SK-N-SH (cell line): ENCODE data around the gene STPG2.

Experiments
- CTCF ChIP-seq: fragments of 200-600 bp; sonication (generic); IDR thresholded peaks from 2 replicates; pipeline ENCODE4 v1.6.1; 2017; ENCODE audit warnings: antibody characterized with exemption, mild to moderate bottlenecking, moderate library complexity
- EP300 ChIP-seq, 2 experiments: IDR thresholded peaks; 2 replicates each; pipeline versions ENCODE4 v1.4.0 to v1.6.1; 2012; ENCODE audit warnings: borderline replicate concordance in 1 of 2, low read depth in 1 of 2, low read length in 1 of 2
- EZH2phosphoT487 ChIP-seq: fragments of 200-600 bp; sonication (generic); IDR thresholded peaks from 2 replicates; pipeline ENCODE4 v1.6.1; 2017; ENCODE audit warnings: low read depth, mixed run types, mild to moderate bottlenecking, antibody characterized with exemption, moderate library complexity, borderline replicate concordance
- JUND ChIP-seq: IDR thresholded peaks from 2 replicates; pipeline ENCODE4 v1.4.0; 2012
- TF ChIP-seq, protein P1 (sequence below): IDR thresholded peaks from 2 replicates; pipeline ENCODE4 v1.4.0; 2012; ENCODE audit warnings: low read depth, borderline replicate concordance

DNA sequence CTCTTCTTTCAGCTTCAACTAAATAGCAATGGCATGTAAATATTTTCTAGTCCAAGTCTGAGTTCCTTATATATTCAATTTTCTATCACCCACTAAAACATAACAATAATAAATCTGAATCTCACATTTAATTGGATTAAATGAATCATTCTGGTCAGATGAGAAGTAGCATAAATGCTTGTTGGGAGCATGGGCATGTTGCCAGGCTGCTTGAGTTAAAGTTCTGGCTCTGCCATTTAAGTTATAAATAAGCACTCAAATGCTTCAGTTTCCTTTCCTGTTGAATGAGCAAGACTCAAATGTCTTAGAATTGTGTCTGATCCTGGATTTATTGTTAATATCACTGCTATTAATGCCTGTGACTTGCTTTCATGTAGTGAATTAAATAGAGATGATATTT is 496.3 kb downstream of the STPG2 start:
- TF ChIP-seq JUND (peak; percentile 39), EP300 (IDR thresholded peaks at IDR 0.05; ENCODE audit: borderline replicate concordance in 1 of 2, low read depth in 1 of 2, low read length in 1 of 2) (peak in 1 of 2 experiments; percentile 51; a peak in 1 of 4 replicates), CTCF (no peak), EZH2phosphoT487 (no peak)
- TF ChIP-seq, protein P1, sequence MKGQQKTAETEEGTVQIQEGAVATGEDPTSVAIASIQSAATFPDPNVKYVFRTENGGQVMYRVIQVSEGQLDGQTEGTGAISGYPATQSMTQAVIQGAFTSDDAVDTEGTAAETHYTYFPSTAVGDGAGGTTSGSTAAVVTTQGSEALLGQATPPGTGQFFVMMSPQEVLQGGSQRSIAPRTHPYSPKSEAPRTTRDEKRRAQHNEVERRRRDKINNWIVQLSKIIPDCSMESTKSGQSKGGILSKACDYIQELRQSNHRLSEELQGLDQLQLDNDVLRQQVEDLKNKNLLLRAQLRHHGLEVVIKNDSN = no peak
